HEK293 (cell line): ENCODE measurements around the gene NTN3.

Experiments
- EGR2 ChIP-seq: fragments of 450-650 bp; formaldehyde crosslinking; IDR thresholded peaks from 2 replicates; pipeline ENCODE4 v1.5.1; 2016; ENCODE audit warnings: low read depth, missing biosample characterization, missing genetic modification characterization
- GLIS1 ChIP-seq: fragments of 450-650 bp; formaldehyde crosslinking; IDR thresholded peaks from 2 replicates; pipeline ENCODE4 v1.5.1; 2016; ENCODE audit warnings: missing biosample characterization, missing genetic modification characterization
- HOXD13 ChIP-seq: sonication (generic); formaldehyde crosslinking; IDR thresholded peaks from 2 replicates; pipeline ENCODE4 v1.8.0; 2022; ENCODE audit warnings: missing genetic modification reagents, borderline replicate concordance
- SP2 ChIP-seq: fragments of 450-650 bp; formaldehyde crosslinking; IDR thresholded peaks from 2 replicates; pipeline ENCODE4 v1.5.1; 2016; ENCODE audit warnings: missing biosample characterization, missing genetic modification characterization
- SP7 ChIP-seq: fragments of 450-650 bp; formaldehyde crosslinking; IDR thresholded peaks from 2 replicates; pipeline ENCODE4 v1.5.1; 2016; ENCODE audit warnings: missing biosample characterization, missing genetic modification characterization
- TRIM28 ChIP-seq: IDR thresholded peaks from 2 replicates; pipeline ENCODE4 v1.6.1; 2011; ENCODE audit warnings: low read length, control low read depth, borderline replicate concordance
- ZNF114 ChIP-seq: fragments of 450-650 bp; formaldehyde crosslinking; IDR thresholded peaks from 2 replicates; pipeline ENCODE4 v1.5.0; 2017; ENCODE audit warnings: missing biosample characterization, missing genetic modification characterization
- ZNF175 ChIP-seq: fragments of 450-650 bp; formaldehyde crosslinking; IDR thresholded peaks from 2 replicates; pipeline ENCODE4 v1.5.1; 2016; ENCODE audit warnings: missing biosample characterization, missing genetic modification characterization
- ZNF302 ChIP-seq: fragments of 450-650 bp; formaldehyde crosslinking; IDR thresholded peaks from 2 replicates; pipeline ENCODE4 v1.5.1; 2016; ENCODE audit warnings: missing biosample characterization, missing genetic modification characterization, low read depth
- ZNF354C ChIP-seq: fragments of 450-650 bp; formaldehyde crosslinking; IDR thresholded peaks from 2 replicates; pipeline ENCODE4 v1.5.1; 2016; ENCODE audit warnings: missing biosample characterization, missing genetic modification characterization, low read depth, borderline replicate concordance
- ZNF391 ChIP-seq: fragments of 450-650 bp; formaldehyde crosslinking; IDR thresholded peaks from 2 replicates; pipeline ENCODE4 v1.5.1; 2016; ENCODE audit warnings: low read depth, missing biosample characterization, missing genetic modification characterization, borderline replicate concordance
- ZNF433 ChIP-seq: fragments of 450-650 bp; formaldehyde crosslinking; IDR thresholded peaks from 2 replicates; pipeline ENCODE4 v1.5.1; 2016; ENCODE audit warnings: missing biosample characterization, missing genetic modification characterization, low read depth
- ZNF529 ChIP-seq: fragments of 450-650 bp; formaldehyde crosslinking; IDR thresholded peaks from 2 replicates; pipeline ENCODE4 v1.5.1; 2017; ENCODE audit warnings: missing genetic modification characterization, missing biosample characterization; ENCODE audit not compliant: insufficient replicate concordance
- ZNF530 ChIP-seq: fragments of 450-650 bp; formaldehyde crosslinking; IDR thresholded peaks from 2 replicates; pipeline ENCODE4 v1.5.1; 2016; ENCODE audit warnings: low read depth, missing biosample characterization, missing genetic modification characterization
- ZNF654 ChIP-seq: fragments of 450-650 bp; formaldehyde crosslinking; IDR thresholded peaks from 2 replicates; pipeline ENCODE4 v1.5.1; 2016; ENCODE audit warnings: low read depth, missing biosample characterization, missing genetic modification characterization
- ZNF768 ChIP-seq: fragments of 450-650 bp; formaldehyde crosslinking; IDR thresholded peaks from 2 replicates; pipeline ENCODE4 v1.5.1; 2018; ENCODE audit warnings: missing biosample characterization, mild to moderate bottlenecking, missing genetic modification characterization
- ZNF830 ChIP-seq: fragments of 450-650 bp; IDR thresholded peaks from 2 replicates; pipeline ENCODE4 v1.5.0; 2018; ENCODE audit warnings: missing biosample characterization, missing genetic modification characterization, low read depth, mild to moderate bottlenecking, moderate library complexity
- TF ChIP-seq, protein P1 (sequence below): fragments of 450-650 bp; formaldehyde crosslinking; conservative IDR thresholded peaks from 2 replicates; pipeline ENCODE4 v1.5.1; 2016; ENCODE audit warnings: low read depth, missing biosample characterization, missing genetic modification characterization
- TF ChIP-seq, protein P2 (sequence below): sonication (generic); formaldehyde crosslinking; IDR thresholded peaks from 2 replicates; pipeline ENCODE4 v1.8.1; 2022; ENCODE audit warnings: mild to moderate bottlenecking, moderate library complexity, missing genetic modification reagents
- TF ChIP-seq, protein P3 (sequence below): fragments of 450-650 bp; formaldehyde crosslinking; IDR thresholded peaks from 2 replicates; pipeline ENCODE4 v1.5.1; 2017; ENCODE audit warnings: missing biosample characterization, missing genetic modification characterization
- TF ChIP-seq, protein P4 (sequence below): fragments of 450-650 bp; IDR thresholded peaks from 2 replicates; pipeline ENCODE4 v1.5.1; 2018; ENCODE audit warnings: missing biosample characterization, mild to moderate bottlenecking, missing genetic modification characterization
- TF ChIP-seq, protein P5 (sequence below): fragments of 450-650 bp; formaldehyde crosslinking; IDR thresholded peaks from 2 replicates; pipeline ENCODE4 v1.5.1; 2016; ENCODE audit warnings: missing biosample characterization, missing genetic modification characterization
- TF ChIP-seq, protein P6 (sequence below): fragments of 450-650 bp; formaldehyde crosslinking; IDR thresholded peaks from 2 replicates; pipeline ENCODE4 v1.5.1; 2017; ENCODE audit warnings: missing biosample characterization, mild to moderate bottlenecking, missing genetic modification characterization, moderate library complexity
- TF ChIP-seq, protein P7 (sequence below): fragments of 450-650 bp; formaldehyde crosslinking; IDR thresholded peaks from 2 replicates; pipeline ENCODE4 v1.5.1; 2016; ENCODE audit warnings: missing biosample characterization, missing genetic modification characterization
- TF ChIP-seq, protein P8 (sequence below): fragments of 450-650 bp; formaldehyde crosslinking; IDR thresholded peaks from 2 replicates; pipeline ENCODE4 v1.5.1; 2016; ENCODE audit warnings: missing biosample characterization, missing genetic modification characterization

NTN3 gene

DNA sequence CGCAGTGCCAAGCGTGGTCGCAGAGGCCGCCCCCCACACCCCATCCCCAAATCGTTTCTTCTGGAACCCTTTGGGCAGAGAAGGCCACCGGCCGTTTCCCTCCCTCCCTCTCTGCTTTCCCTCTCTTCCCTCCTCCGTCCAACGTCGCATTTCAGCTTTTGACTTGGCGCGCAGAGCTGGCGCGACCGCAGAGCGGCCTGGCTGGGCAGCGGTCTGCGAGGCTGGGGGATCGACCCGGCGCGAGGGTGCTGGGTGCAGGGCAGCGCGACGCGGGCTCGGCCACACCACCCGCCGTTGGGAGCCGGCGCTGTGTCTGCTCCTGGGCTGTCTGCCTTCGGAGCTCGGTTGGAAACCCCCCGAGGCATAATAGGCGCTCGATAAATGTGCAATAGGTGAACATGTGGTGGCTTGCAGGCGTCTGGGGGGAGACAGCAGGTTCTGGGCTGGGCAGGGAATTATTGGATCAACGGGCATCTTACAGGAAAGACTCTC, 2.8 kb upstream of the NTN3 start (continued):
- TF ChIP-seq ZNF530 (tag by site-specific recombination) = no peak
- TF ChIP-seq, protein P1, sequence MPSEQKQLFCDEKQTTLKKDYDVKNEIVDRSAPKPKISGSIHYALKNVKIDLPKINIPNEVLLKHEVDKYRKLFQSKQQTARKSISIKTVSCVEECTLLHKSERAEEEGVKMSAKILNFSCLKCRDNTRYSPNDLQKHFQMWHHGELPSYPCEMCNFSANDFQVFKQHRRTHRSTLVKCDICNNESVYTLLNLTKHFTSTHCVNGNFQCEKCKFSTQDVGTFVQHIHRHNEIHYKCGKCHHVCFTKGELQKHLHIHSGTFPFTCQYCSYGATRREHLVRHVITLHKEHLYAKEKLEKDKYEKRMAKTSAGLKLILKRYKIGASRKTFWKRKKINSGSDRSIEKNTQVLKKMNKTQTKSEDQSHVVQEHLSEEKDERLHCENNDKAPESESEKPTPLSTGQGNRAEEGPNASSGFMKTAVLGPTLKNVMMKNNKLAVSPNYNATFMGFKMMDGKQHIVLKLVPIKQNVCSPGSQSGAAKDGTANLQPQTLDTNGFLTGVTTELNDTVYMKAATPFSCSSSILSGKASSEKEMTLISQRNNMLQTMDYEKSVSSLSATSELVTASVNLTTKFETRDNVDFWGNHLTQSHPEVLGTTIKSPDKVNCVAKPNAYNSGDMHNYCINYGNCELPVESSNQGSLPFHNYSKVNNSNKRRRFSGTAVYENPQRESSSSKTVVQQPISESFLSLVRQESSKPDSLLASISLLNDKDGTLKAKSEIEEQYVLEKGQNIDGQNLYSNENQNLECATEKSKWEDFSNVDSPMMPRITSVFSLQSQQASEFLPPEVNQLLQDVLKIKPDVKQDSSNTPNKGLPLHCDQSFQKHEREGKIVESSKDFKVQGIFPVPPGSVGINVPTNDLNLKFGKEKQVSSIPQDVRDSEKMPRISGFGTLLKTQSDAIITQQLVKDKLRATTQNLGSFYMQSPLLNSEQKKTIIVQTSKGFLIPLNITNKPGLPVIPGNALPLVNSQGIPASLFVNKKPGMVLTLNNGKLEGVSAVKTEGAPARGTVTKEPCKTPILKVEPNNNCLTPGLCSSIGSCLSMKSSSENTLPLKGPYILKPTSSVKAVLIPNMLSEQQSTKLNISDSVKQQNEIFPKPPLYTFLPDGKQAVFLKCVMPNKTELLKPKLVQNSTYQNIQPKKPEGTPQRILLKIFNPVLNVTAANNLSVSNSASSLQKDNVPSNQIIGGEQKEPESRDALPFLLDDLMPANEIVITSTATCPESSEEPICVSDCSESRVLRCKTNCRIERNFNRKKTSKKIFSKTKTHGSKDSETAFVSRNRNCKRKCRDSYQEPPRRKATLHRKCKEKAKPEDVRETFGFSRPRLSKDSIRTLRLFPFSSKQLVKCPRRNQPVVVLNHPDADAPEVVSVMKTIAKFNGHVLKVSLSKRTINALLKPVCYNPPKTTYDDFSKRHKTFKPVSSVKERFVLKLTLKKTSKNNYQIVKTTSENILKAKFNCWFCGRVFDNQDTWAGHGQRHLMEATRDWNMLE (tag by site-specific recombination) = no peak
- TF ChIP-seq ZNF433 (tag by site-specific recombination) = no peak
- no peak for TF ChIP-seq TRIM28
- TF ChIP-seq, protein P2, sequence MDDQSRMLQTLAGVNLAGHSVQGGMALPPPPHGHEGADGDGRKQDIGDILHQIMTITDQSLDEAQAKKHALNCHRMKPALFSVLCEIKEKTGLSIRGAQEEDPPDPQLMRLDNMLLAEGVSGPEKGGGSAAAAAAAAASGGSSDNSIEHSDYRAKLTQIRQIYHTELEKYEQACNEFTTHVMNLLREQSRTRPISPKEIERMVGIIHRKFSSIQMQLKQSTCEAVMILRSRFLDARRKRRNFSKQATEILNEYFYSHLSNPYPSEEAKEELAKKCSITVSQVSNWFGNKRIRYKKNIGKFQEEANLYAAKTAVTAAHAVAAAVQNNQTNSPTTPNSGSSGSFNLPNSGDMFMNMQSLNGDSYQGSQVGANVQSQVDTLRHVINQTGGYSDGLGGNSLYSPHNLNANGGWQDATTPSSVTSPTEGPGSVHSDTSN (CRISPR knock-in tag) = no peak
- TF ChIP-seq, protein P3, sequence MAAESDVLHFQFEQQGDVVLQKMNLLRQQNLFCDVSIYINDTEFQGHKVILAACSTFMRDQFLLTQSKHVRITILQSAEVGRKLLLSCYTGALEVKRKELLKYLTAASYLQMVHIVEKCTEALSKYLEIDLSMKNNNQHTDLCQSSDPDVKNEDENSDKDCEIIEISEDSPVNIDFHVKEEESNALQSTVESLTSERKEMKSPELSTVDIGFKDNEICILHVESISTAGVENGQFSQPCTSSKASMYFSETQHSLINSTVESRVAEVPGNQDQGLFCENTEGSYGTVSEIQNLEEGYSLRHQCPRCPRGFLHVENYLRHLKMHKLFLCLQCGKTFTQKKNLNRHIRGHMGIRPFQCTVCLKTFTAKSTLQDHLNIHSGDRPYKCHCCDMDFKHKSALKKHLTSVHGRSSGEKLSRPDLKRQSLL (tag by site-specific recombination) = no peak
- peak; percentile 23; the same call in 1 of the 2 replicates for TF ChIP-seq SP2
- no peak for TF ChIP-seq EGR2
- peak; percentile 40; the same call in 1 of the 2 replicates for TF ChIP-seq ZNF391 (tag by site-specific recombination)
- no peak for TF ChIP-seq ZNF302 (tag by site-specific recombination)
- TF ChIP-seq, protein P4, sequence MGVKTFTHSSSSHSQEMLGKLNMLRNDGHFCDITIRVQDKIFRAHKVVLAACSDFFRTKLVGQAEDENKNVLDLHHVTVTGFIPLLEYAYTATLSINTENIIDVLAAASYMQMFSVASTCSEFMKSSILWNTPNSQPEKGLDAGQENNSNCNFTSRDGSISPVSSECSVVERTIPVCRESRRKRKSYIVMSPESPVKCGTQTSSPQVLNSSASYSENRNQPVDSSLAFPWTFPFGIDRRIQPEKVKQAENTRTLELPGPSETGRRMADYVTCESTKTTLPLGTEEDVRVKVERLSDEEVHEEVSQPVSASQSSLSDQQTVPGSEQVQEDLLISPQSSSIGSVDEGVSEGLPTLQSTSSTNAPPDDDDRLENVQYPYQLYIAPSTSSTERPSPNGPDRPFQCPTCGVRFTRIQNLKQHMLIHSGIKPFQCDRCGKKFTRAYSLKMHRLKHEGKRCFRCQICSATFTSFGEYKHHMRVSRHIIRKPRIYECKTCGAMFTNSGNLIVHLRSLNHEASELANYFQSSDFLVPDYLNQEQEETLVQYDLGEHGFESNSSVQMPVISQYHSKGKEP = peak; percentile 85
- TF ChIP-seq ZNF175 (tag by site-specific recombination) = no peak
- no peak for TF ChIP-seq ZNF529 (tag by site-specific recombination)
- TF ChIP-seq, protein P5, sequence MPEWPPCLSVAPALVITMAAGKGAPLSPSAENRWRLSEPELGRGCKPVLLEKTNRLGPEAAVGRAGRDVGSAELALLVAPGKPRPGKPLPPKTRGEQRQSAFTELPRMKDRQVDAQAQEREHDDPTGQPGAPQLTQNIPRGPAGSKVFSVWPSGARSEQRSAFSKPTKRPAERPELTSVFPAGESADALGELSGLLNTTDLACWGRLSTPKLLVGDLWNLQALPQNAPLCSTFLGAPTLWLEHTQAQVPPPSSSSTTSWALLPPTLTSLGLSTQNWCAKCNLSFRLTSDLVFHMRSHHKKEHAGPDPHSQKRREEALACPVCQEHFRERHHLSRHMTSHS (tag by site-specific recombination) = no peak
- TF ChIP-seq, protein P6, sequence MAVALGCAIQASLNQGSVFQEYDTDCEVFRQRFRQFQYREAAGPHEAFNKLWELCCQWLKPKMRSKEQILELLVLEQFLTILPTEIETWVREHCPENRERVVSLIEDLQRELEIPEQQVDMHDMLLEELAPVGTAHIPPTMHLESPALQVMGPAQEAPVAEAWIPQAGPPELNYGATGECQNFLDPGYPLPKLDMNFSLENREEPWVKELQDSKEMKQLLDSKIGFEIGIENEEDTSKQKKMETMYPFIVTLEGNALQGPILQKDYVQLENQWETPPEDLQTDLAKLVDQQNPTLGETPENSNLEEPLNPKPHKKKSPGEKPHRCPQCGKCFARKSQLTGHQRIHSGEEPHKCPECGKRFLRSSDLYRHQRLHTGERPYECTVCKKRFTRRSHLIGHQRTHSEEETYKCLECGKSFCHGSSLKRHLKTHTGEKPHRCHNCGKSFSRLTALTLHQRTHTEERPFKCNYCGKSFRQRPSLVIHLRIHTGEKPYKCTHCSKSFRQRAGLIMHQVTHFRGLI = peak; percentile 34; the same call in 1 of the 2 replicates
- TF ChIP-seq ZNF654 (tag by site-specific recombination) = no peak
- no peak for TF ChIP-seq ZNF830 (tag by site-specific recombination)
- no peak for TF ChIP-seq ZNF768 (tag by site-specific recombination)
- TF ChIP-seq ZNF354C (tag by site-specific recombination) = no peak
- TF ChIP-seq, protein P7, sequence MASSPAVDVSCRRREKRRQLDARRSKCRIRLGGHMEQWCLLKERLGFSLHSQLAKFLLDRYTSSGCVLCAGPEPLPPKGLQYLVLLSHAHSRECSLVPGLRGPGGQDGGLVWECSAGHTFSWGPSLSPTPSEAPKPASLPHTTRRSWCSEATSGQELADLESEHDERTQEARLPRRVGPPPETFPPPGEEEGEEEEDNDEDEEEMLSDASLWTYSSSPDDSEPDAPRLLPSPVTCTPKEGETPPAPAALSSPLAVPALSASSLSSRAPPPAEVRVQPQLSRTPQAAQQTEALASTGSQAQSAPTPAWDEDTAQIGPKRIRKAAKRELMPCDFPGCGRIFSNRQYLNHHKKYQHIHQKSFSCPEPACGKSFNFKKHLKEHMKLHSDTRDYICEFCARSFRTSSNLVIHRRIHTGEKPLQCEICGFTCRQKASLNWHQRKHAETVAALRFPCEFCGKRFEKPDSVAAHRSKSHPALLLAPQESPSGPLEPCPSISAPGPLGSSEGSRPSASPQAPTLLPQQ (tag by site-specific recombination) = no peak; the same call in 1 of the 2 replicates
- TF ChIP-seq GLIS1 (tag by site-specific recombination) = no peak
- peak; percentile 8; the same call in 1 of the 2 replicates for TF ChIP-seq SP7 (tag by site-specific recombination)
- TF ChIP-seq, protein P8, sequence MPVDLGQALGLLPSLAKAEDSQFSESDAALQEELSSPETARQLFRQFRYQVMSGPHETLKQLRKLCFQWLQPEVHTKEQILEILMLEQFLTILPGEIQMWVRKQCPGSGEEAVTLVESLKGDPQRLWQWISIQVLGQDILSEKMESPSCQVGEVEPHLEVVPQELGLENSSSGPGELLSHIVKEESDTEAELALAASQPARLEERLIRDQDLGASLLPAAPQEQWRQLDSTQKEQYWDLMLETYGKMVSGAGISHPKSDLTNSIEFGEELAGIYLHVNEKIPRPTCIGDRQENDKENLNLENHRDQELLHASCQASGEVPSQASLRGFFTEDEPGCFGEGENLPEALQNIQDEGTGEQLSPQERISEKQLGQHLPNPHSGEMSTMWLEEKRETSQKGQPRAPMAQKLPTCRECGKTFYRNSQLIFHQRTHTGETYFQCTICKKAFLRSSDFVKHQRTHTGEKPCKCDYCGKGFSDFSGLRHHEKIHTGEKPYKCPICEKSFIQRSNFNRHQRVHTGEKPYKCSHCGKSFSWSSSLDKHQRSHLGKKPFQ = no peak
- TF ChIP-seq HOXD13 = no peak
- no peak for TF ChIP-seq ZNF114 (tag by site-specific recombination)
